CD4-positive, alpha-beta T cell treated with Interleukin-15 for 4 hours (primary cell): Measurements from ENCODE around the gene NAGS.
"Not testable (repeated sequence)": the region's sequence is repeated elsewhere in the genome, so short reads cannot be mapped to it uniquely, and the experiment has no call there.

Experiments
- DNase-seq: peaks from one replicate; pipeline ENCODE4 v3.0.0-alpha.2; 2020; ENCODE audit warnings: low spot score

The NAGS gene

GRCh38 chr17:44004077-44004760 lies at the start of gene NAGS:
Gene NAGS (plus strand): TSS chr17:44004622. CDS start chr17:44004664, 42 bp downstream.
- DNase-seq = no peak

DNA sequence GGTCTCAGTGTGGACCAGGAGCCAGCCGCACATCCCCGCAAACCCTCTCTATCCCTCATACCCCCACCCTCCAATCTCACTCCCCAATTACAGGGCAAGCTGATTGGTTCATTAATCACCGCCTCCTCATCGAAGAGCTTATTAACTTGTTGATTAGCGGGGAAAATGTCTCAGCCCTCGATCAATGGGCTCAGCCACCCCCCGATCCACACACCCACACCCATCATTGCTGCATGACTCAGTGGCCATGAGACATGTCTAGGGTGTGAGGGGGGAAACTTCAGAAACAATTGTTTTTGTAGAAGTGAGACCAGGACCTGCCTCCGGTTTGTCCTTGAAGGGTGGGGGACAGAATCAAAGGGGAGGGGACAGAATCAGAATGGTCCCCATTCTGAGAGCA lies 48.2 kb upstream of the NAGS start:
- no peak for DNase-seq

- no peak for DNase-seq
Measured at GRCh38 chr17:43958748-43959352, 45.6 kb upstream of the NAGS start.

GRCh38 chr17:43961292-43961691 lies 43.1 kb upstream of the NAGS start:
- DNase-seq = not testable (repeated sequence)

DNA sequence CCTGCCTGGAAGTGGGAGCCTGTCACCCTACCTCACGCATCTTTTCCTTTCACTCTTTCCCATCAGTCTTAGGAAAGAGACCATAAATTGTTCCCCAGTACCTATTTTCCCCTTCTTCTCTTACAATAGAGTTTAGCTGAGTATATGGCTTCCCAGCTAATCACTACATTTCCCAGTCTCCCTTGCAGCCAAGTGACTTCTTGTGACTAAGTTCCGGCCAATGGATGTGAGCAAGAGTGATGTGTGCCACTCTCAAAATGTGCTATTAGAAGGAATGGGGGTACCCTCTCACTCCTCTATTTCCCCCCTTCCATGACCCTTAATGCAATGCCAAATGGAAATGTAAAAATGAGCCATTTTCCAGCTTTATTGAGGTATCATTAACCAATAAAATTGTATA lies 42.5 kb upstream of the NAGS start:
- DNase-seq = no peak

- no peak for DNase-seq
Measured at GRCh38 chr17:43962479-43962878, 41.9 kb upstream of the NAGS start.

DNA sequence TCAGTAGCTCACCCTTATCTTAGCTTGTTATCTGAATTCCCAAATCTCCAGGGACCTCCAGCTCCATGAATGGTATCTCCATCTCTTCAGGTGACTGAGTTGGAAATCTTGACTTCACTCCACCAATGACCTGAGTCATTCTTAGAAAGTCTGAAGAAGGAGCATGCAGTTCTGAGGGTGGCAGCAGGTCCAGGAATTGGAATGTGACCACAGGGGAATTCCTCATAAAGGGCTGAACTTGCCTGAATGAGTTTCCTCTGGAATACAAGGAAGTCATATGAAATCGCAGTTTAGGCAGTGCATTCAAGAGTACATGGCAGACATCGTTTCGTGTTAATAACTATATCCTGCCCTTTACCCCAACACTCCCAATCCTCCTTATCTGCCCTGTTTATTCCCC lies 38.1 kb upstream of the NAGS start:
- no peak for DNase-seq

GRCh38 chr17:43967251-43967875 lies 37.1 kb upstream of the NAGS start:
- no peak for DNase-seq

- DNase-seq = no peak
Measured at GRCh38 chr17:43970366-43970765, 34.1 kb upstream of the NAGS start.

DNA sequence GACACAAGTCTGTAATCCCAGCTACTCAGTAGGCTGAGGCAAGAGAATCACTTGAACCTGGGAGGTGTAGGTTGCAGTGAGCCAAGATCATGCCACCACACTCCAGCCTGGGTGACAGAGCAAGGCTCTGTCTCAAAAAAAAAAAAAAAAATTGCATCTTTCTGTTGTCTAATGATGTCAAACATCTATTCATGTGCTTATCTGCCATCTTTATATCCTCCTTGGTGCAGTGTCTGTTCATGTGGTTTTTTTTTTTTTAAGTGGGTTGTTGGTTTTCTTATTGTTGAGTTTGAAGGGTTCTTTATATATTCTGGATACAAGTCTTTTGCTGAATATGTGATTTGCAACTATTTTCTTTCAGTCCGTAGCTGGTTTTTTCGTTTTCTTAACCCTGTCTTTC lies 33.0 kb upstream of the NAGS start:
- DNase-seq = not testable (repeated sequence)

GRCh38 chr17:43972444-43973212 lies 31.8 kb upstream of the NAGS start:
- not testable (repeated sequence) for DNase-seq

GRCh38 chr17:43974382-43975266 lies 29.8 kb upstream of the NAGS start:
- DNase-seq = no peak

DNA sequence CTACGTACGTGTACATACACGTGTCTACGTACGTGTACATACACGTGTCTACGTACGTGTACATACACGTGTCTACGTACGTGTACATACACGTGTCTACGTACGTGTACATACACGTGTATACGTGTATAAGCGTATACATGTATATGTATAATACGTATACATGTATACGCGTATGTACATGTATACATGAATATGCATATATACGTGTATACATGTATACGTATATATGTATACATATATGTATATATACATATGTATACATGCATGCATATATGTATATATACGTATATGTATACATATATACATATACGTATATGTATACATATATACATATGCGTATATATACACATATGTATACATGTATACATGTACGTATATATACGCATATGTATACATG lies 28.5 kb upstream of the NAGS start:
- no peak for DNase-seq

DNA sequence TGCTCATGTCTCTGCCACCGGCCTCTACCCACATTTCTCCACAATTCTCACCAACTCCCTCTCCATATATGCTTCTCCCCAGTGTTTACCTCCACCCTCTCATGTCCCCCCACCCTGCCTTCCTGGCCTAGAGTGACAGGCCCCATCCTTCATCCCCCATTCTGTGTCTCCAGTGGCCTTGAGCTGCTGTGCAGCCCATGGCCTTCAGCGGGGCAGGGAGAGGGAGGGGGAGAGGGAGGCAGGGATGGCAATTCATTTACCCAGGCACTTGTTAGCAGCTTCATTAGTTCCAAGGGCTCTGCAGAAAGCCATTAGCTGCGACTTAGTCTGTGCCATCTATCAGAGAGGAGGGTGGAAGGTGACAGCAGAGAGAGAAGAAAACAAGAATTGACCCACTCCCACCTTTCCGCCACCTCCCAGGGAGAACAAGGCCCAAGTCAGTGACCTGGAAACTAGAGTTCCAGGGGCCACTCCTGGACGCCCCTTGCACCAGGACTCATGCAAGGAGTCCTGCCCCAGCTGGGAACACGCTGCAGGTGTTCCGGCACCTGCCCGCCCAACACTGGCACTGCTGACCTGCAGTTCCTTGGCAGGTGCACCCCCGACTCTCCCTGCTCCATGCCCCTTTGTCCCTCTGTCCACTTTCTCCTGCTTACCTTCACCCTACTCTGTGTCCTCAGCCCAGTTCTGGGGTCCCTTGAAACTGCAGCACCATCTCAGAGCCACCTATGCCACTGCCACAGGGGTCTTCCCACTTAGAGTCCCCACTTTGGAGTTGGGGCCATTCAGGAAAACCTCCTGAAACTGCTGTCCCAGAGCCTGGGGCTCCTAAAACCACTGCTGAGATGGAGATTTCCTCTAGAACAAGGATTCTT lies 27.2 kb upstream of the NAGS start:
- DNase-seq = no peak

GRCh38 chr17:43978078-43978477 lies 26.3 kb upstream of the NAGS start:
- no peak for DNase-seq

GRCh38 chr17:43979011-43979410 lies 25.4 kb upstream of the NAGS start:
- DNase-seq = no peak

DNA sequence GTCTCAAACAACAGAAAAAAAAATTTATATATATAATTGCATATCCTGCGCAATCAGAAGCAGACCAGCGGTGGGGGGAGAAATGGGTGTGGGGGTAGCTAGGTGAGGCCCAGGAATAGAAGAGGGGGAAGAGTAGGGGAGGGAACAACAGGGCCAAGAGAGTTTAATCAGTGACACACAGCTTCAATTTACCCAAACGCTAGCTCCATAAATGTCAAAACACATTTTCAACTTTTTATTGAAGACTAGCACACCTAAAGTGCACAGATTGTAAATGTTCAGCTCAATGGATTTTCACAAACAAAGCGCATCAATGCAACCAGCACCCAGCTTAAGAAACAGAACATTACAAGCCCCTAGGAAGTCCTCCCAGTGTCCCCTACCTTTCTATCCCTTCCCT lies 24.8 kb upstream of the NAGS start:
- DNase-seq = no peak

- DNase-seq = no peak
Measured at GRCh38 chr17:43982171-43982570, 22.3 kb upstream of the NAGS start.

GRCh38 chr17:43983196-43983514 lies 21.3 kb upstream of the NAGS start:
- DNase-seq = no peak

DNA sequence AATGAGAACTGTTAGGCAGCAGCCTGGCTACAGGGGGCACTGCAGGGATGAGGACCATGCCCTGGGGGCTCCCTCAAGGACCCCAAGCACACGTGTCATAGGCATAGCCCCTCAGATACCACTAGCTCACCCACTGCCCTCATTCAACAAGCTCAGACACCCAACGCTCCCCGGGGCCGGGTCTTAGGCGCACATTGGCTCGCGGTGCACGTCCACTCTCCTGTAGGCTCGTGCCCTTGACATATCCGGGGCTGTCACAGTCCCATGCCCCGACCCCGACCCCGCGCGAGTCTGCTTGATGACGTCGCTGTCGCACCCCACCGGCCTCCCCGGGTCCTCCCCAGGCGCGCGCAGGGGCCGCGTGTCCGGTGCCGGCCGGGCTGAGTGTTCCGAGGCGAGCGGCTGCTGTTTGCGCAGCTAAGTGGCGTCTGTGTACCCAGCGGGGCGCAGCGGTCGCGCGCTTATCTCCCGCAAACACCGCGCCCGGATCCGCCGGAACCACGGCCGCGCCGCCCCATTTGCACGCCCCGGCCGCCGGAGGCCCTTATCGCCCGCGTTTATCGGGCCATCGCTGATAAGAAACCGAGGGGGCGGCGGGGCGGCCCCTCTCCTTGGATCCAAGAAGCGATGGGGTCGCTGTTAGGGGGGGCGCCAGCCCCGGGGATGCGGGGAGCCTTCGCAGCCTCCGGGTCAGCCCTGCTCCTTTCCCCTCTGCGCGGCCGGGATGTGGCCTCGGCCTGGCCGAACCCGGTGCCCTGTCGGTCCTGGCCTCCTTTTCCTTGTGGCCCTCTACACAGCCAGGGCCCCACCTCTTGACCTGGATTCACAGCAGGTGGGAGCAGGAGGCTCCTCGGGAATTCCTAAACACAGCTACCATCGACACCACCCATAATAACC lies 20.7 kb upstream of the NAGS start:
- DNase-seq = no peak
